K562 (cell line): ENCODE results near the gene PRDM16. TPM values are rescaled to one million over a fixed set of nuclear protein-coding genes. Genes with fewer than 3 reads are reported as not detected.

ENCODE experiments used
- ATAC-seq: fragments of 200-7000 bp; cut with Tn5 transposase; 3 replicates; pipeline ENCODE4 v1.9.1; 2020; ENCODE audit warnings: moderate library complexity
- BruUV-seq: library from RNA; stranded (reverse); fragments of 400-500 nt; replicated peaks from 2 replicates; lab custom pipeline; 2021; lab: Mats Ljungman, UMichigan
- CTCF ChIA-PET: fragments of 300-600 bp; formaldehyde crosslinking; extraction: SDS; loops from one replicate; lab custom pipeline; 2021; ENCODE audit warnings: low intra/inter-chr PET ratio; lab: Yijun Ruan, JAX
- POLR2A ChIA-PET: fragments of 300-600, 350-650 bp; sonication (Branson Sonifier 250); formaldehyde crosslinking; extraction: SDS; loops from one replicate; lab custom pipeline; 2021; ENCODE audit warnings: antibody characterized with exemption, inconsistent platforms; lab: Yijun Ruan, JAX
- DNase-seq, 4 experiments: peaks; one replicate each; pipeline versions ENCODE4 v3.0.0 to v3.0.0-alpha.2; 2011 to 2018; ENCODE audit warnings: low spot score in 3 of 4, mixed read lengths in 3 of 4; ENCODE audit errors: extremely low read depth in 1 of 4
- FAIRE-seq: peaks from 2 replicates; lab custom pipeline; 2011; peaks lifted over from hg19 to GRCh38; lab: Jason Lieb, UNC
- H2AFZ ChIP-seq: 2 replicates; pipeline ENCODE4 v1.6.0; 2011; ENCODE audit warnings: low read depth, low read length, control low read depth, inconsistent platforms
- H3K27ac ChIP-seq: fragments of 200-600 bp; 3 replicates; pipeline ENCODE4 v1.8.0; 2011; ENCODE audit warnings: low read depth, mild to moderate bottlenecking, control low read depth, inconsistent platforms, low read length, moderate library complexity, mixed read lengths; ENCODE audit errors: extremely low read depth
- H3K27me3 ChIP-seq, 2 experiments: fragments of 300-600 bp in 1 of 2; 2 replicates in 1 of 2; 3 replicates in 1 of 2; pipeline versions ENCODE4 v1.6.0 to v1.8.0; 2011; ENCODE audit warnings: inconsistent platforms in 2 of 2, low read length in 2 of 2, mild to moderate bottlenecking in 1 of 2, mixed read lengths in 1 of 2, moderate library complexity in 1 of 2; ENCODE audit not compliant: control insufficient read depth in 2 of 2, insufficient read depth in 2 of 2
- H3K36me3 ChIP-seq: fragments of 300-600 bp; 3 replicates; pipeline ENCODE4 v1.8.0; 2011; ENCODE audit warnings: mild to moderate bottlenecking, low read length, inconsistent platforms; ENCODE audit not compliant: control insufficient read depth, insufficient read depth
- H3K4me1 ChIP-seq, 2 experiments: fragments of 200-600 bp in 1 of 2; replicated peaks in 1 of 2; 2 replicates in 1 of 2; 3 replicates in 1 of 2; pipeline versions ENCODE4 v1.5.1 to v1.8.0; 2011; ENCODE audit warnings: inconsistent platforms in 2 of 2, low read length in 2 of 2, mild to moderate bottlenecking in 1 of 2, mixed read lengths in 1 of 2, moderate library complexity in 1 of 2; ENCODE audit not compliant: control insufficient read depth in 2 of 2, insufficient read depth in 2 of 2
- H3K4me2 ChIP-seq: 2 replicates; pipeline ENCODE4 v1.6.1; 2011; ENCODE audit warnings: low read length, control low read depth, inconsistent platforms, mixed read lengths; ENCODE audit not compliant: insufficient read depth
- H3K4me3 ChIP-seq: fragments of 200-600 bp; sonication (generic), shearing (Covaris generic); 2 replicates; pipeline ENCODE4 v1.5.1; 2016; ENCODE audit warnings: control low read depth, inconsistent platforms
- H3K79me2 ChIP-seq: fragments of 200-600 bp; 3 replicates; pipeline ENCODE4 v1.8.0; 2011; ENCODE audit warnings: low read length, inconsistent platforms; ENCODE audit not compliant: control insufficient read depth, insufficient read depth
- H3K9ac ChIP-seq, 2 experiments: 2 replicates each; pipeline versions ENCODE4 v1.6.0 to v1.6.1; 2011; ENCODE audit warnings: low read depth in 2 of 2, low read length in 2 of 2, control low read depth in 1 of 2, inconsistent platforms in 1 of 2, mild to moderate bottlenecking in 1 of 2, mixed read lengths in 1 of 2; ENCODE audit not compliant: insufficient read depth in 1 of 2
- H3K9me1 ChIP-seq: one replicate; pipeline ENCODE4 v1.6.0; 2011; ENCODE audit warnings: inconsistent platforms, mild to moderate bottlenecking, low read length, moderate library complexity; ENCODE audit not compliant: control insufficient read depth, insufficient read depth
- H3K9me3 ChIP-seq: replicated peaks from 2 replicates; pipeline ENCODE4 v1.5.1; 2011; ENCODE audit warnings: low read depth, low read length, inconsistent platforms; ENCODE audit not compliant: control insufficient read depth, insufficient read depth
- H4K20me1 ChIP-seq: replicated peaks from 2 replicates; pipeline ENCODE4 v1.6.1; 2011; ENCODE audit warnings: low read length, inconsistent platforms, mixed read lengths; ENCODE audit not compliant: control insufficient read depth, insufficient read depth
- BRD4 ChIP-seq: fragments of 200-600 bp; sonication (generic); IDR thresholded peaks from 2 replicates; pipeline ENCODE4 v1.6.1; 2017; ENCODE audit warnings: inconsistent platforms
- CCAR2 ChIP-seq: fragments of 200-400 bp; formaldehyde crosslinking; IDR thresholded peaks from 2 replicates; pipeline ENCODE4 v1.6.1; 2017; ENCODE audit warnings: mild to moderate bottlenecking, low read depth, low read length
- CEBPZ ChIP-seq: fragments of 150-350 bp; IDR thresholded peaks from 2 replicates; pipeline ENCODE4 v1.6.1; 2014; ENCODE audit warnings: low read depth, mild to moderate bottlenecking, low read length, borderline replicate concordance
- FOSL1 ChIP-seq: fragments of 200-800 bp; sonication (Bioruptor generic); conservative IDR thresholded peaks from 2 replicates; pipeline ENCODE4 v1.6.1; 2016; ENCODE audit warnings: missing genetic modification characterization, missing compliant biosample characterization
- GTF2E2 ChIP-seq: fragments of 200-800 bp; sonication (Bioruptor generic); IDR thresholded peaks from 2 replicates; pipeline ENCODE4 v1.6.1; 2016; ENCODE audit warnings: missing genetic modification characterization, missing compliant biosample characterization
- HMGXB4 ChIP-seq: sonication (generic); formaldehyde crosslinking; IDR thresholded peaks from 2 replicates; pipeline ENCODE4 v1.8.1; 2023; ENCODE audit warnings: mild to moderate bottlenecking, missing genetic modification reagents
- MECOM ChIP-seq: fragments of 250-450 bp; sonication (Bioruptor Pico); IDR thresholded peaks from 2 replicates; pipeline ENCODE4 v1.8.0; 2022; ENCODE audit warnings: inconsistent platforms
- PHF21A ChIP-seq: fragments of 450-650 bp; IDR thresholded peaks from 2 replicates; pipeline ENCODE4 v1.6.1; 2017; ENCODE audit warnings: low read depth, borderline replicate concordance
- SNRNP70 ChIP-seq: fragments of 200-400 bp; formaldehyde crosslinking; optimal IDR thresholded peaks from 2 replicates; pipeline ENCODE3; 2017; ENCODE audit warnings: low read depth, low read length
- TCF3 ChIP-seq: sonication (generic); formaldehyde crosslinking; IDR thresholded peaks from 2 replicates; pipeline ENCODE4 v1.4.0; 2020; ENCODE audit warnings: mild to moderate bottlenecking, missing genetic modification reagents
- ZFP36 ChIP-seq: fragments of 150-350 bp; IDR thresholded peaks from 2 replicates; pipeline ENCODE4 v1.6.1; 2018; ENCODE audit warnings: low read length, low read depth; ENCODE audit not compliant: partially characterized antibody
- ZNF197 ChIP-seq: fragments of 200-800 bp; sonication (Bioruptor generic); IDR thresholded peaks from 2 replicates; pipeline ENCODE4 v1.6.1; 2016; ENCODE audit warnings: low read depth, missing genetic modification characterization, missing compliant biosample characterization
- ZNF41 ChIP-seq: fragments of 250-450 bp; sonication (Bioruptor Pico); conservative IDR thresholded peaks from 2 replicates; pipeline ENCODE4 v1.4.0; 2020; ENCODE audit warnings: mild to moderate bottlenecking
- WGBS: fragments of 100-300 bp; shearing (Covaris generic); methylation state at CpG from one replicate; pipeline ENCODE4 v1.1.6; 2016; ENCODE audit warnings: low coverage, mixed read lengths; ENCODE audit not compliant: insufficient coverage; ENCODE audit errors: missing lambda C conversion rate; 5-methylcytosine and 5-hydroxymethylcytosine counted together
- in situ Hi-C: fragments of 300-500 bp; cut with MboI; formaldehyde crosslinking; loops from 4 replicates; pipeline ENCODE4 v1.15.0; 2018; ENCODE audit warnings: inconsistent platforms, mixed read lengths
- intact Hi-C: fragments of 100-400 bp; cut with micrococcal nuclease; formaldehyde crosslinking; loops from 2 replicates; pipeline ENCODE4 v1.14.2; 2022
- polyA plus RNA-seq, 8 experiments: library from polyadenylated mRNA; depleted of rRNA in 4 of 8; stranded (reverse) in 5 of 8; unstranded in 3 of 8; fragments of >200 nt; fragmentation: Nextera tagmentation in 2 of 8; fragmentation: Illumina TruSeq in 1 of 8; extraction: Ambion mirVana in 2 of 8; extraction: Trizol in 1 of 8; gene quantifications; 2 replicates each; pipeline versions ENCODE4 v1.2.1 to v1.2.3, GENCODE V29; 2011 to 2014; ENCODE audit warnings: inconsistent platforms in 1 of 8, missing spikeins in 1 of 8
- total RNA-seq, 7 experiments: library from RNA; depleted of rRNA in 6 of 7; stranded (reverse); fragments of >200 nt in 6 of 7; fragmentation: Illumina TruSeq in 2 of 7; extraction: Trizol in 2 of 7; gene quantifications; 2 replicates each; pipeline versions ENCODE4 v1.2.1 to v1.2.3, GENCODE V29; 2011 to 2021; ENCODE audit warnings: low replicate concordance in 1 of 7
- TF ChIP-seq, protein P1 (sequence below): fragments of 250-450 bp; sonication (Bioruptor Pico); IDR thresholded peaks from 2 replicates; pipeline ENCODE4 v1.8.0; 2022; ENCODE audit warnings: moderate library complexity, mild to moderate bottlenecking, inconsistent platforms
- TF ChIP-seq, protein P2 (sequence below): fragments of 250-450 bp; sonication (Bioruptor Pico); IDR thresholded peaks from 2 replicates; pipeline ENCODE4 v1.8.0; 2021; ENCODE audit warnings: borderline replicate concordance, mild to moderate bottlenecking, moderate library complexity; ENCODE audit not compliant: poor library complexity, severe bottlenecking
- TF ChIP-seq, protein P3 (sequence below): fragments of 250-450 bp; sonication (Bioruptor Pico); IDR thresholded peaks from 2 replicates; pipeline ENCODE4 v1.8.0; 2021; ENCODE audit warnings: moderate library complexity, mild to moderate bottlenecking, inconsistent platforms

PRDM16 gene
- total and polyA plus RNA-seq, 9 of the 15 experiments (the other 6 are each of a cell fraction or from before 2014, with no cell fraction given): 0.10 to 0.27 TPM; not detected in 7

DNA sequence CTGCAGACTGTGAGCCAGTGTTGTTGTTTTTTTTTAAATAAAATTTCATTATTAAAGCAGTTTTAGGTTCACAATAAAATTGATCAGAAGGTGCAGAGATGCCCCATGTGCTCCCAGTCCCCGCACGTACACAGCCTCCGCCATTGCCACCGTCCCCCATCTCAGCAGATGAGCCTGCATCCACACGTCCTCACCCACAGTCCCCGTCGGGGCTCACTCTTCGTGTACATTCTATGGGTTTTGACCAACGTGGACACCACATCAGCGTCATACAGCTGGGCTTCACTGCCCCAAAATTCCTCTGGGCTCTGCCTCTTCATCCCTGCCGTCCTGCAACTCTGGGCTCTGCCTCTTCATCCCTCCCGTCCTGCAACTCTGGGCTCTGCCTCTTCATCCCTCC, 373.9 kb downstream of the PRDM16 start:
- Histone ChIP-seq H2AFZ (no peak overlapping the region), H3K36me3 (no peaks in the 10 kb centered on the region), H3K27ac (no peak overlapping the region), H3K4me3 (no peak overlapping the region), H3K79me2 (no peaks in the 10 kb centered on the region), H3K9ac (no peak overlapping the region), H3K9me1 (no peaks in the 10 kb centered on the region), H3K4me2 (no peak overlapping the region), H3K27me3 (peaks cover 28 to 54% of the 10 kb centered on the region in 2 experiments; a peak in 4 of 5 replicates), H4K20me1 (peaks cover 3% of the 10 kb centered on the region; the same call in 1 of the 2 replicates), H3K4me1 (no peaks in the 10 kb centered on the region)
- POLR2A ChIA-PET: interaction anchor here (0.8 kb wide), 1 partner anchor 92 kb away, joined by 3 read pairs; no protein-coding TSS in a partner anchor
- FAIRE-seq (no peak), ATAC-seq (no peak), DNase-seq (no peak)
- BruUV-seq: no TSS peak
- 0% methylated on average over 12 of the region's 12 CpGs for WGBS
- in situ Hi-C loops: loop anchor here (5.0 kb wide), 1 partner anchor 179 kb away; no protein-coding TSS in a partner anchor
- TF ChIP-seq GTF2E2 (no peak), PHF21A (no peak), CEBPZ (no peak), ZNF41 (no peak), TCF3 (no peak), SNRNP70 (no peak), ZNF197 (CRISPR knock-in tag) (no peak), BRD4 (no peak), CCAR2 (no peak), ZFP36 (no peak), MECOM (CRISPR knock-in tag) (no peak), FOSL1 (no peak), HMGXB4 (no peak)
- TF ChIP-seq, protein P1, sequence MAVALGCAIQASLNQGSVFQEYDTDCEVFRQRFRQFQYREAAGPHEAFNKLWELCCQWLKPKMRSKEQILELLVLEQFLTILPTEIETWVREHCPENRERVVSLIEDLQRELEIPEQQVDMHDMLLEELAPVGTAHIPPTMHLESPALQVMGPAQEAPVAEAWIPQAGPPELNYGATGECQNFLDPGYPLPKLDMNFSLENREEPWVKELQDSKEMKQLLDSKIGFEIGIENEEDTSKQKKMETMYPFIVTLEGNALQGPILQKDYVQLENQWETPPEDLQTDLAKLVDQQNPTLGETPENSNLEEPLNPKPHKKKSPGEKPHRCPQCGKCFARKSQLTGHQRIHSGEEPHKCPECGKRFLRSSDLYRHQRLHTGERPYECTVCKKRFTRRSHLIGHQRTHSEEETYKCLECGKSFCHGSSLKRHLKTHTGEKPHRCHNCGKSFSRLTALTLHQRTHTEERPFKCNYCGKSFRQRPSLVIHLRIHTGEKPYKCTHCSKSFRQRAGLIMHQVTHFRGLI (CRISPR knock-in tag): no peak
- TF ChIP-seq, protein P2, sequence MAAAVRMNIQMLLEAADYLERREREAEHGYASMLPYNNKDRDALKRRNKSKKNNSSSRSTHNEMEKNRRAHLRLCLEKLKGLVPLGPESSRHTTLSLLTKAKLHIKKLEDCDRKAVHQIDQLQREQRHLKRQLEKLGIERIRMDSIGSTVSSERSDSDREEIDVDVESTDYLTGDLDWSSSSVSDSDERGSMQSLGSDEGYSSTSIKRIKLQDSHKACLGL (CRISPR knock-in tag): no peak
- TF ChIP-seq, protein P3, sequence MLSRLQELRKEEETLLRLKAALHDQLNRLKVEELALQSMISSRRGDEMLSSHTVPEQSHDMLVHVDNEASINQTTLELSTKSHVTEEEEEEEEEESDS (CRISPR knock-in tag): no peak
- TF ChIP-seq, all 486 proteins: peak for 0
- intact Hi-C loops: no loop called here
- no peaks in the 10 kb centered on the region for H3K9me3 ChIP-seq
- CTCF ChIA-PET: no interaction called here
